HG02571 (cell line): Measurements from ENCODE around the gene CEP85L.

ENCODE experiments used
- ATAC-seq: cut with Tn5 transposase; IDR thresholded peaks from one replicate; pipeline ENCODE4 v1.9.1; 2021; ENCODE audit warnings: mild to moderate bottlenecking, moderate library complexity; ENCODE audit not compliant: unreplicated experiment

Gene CEP85L

GRCh38 chr6:118661831-118662230, 10.4 kb upstream of the CEP85L start:
- no peak for ATAC-seq

GRCh38 chr6:118660218-118660569, 8.8 kb upstream of the CEP85L start:
- ATAC-seq = no peak

- no peak for ATAC-seq
Observed at GRCh38 chr6:118659513-118660217, 8.3 kb upstream of the CEP85L start.

GRCh38 chr6:118656847-118657451, 5.6 kb upstream of the CEP85L start:
- ATAC-seq = no peak

- ATAC-seq = no peak
Observed at GRCh38 chr6:118652051-118652615, 742 bp upstream of the CEP85L start.

GRCh38 chr6:118650582-118651281, 659 bp downstream of the CEP85L start:
- ATAC-seq = peak; percentile 40

- peak; percentile 31 for ATAC-seq
Observed at GRCh38 chr6:118649918-118650581, 1.3 kb downstream of the CEP85L start.

- ATAC-seq = no peak
Observed at GRCh38 chr6:118648866-118649554, 2.4 kb downstream of the CEP85L start.

GRCh38 chr6:118646977-118647376, 4.4 kb downstream of the CEP85L start:
- no peak for ATAC-seq

- ATAC-seq = no peak
Observed at GRCh38 chr6:118645395-118645794, 6.0 kb downstream of the CEP85L start.

GRCh38 chr6:118644007-118644406, 7.4 kb downstream of the CEP85L start:
- no peak for ATAC-seq

- ATAC-seq = no peak
Observed at GRCh38 chr6:118641042-118641441, 10.3 kb downstream of the CEP85L start.

- peak; percentile 77 for ATAC-seq
Observed at GRCh38 chr6:118639054-118639964, 12.1 kb downstream of the CEP85L start.

GRCh38 chr6:118638288-118638687, 13.1 kb downstream of the CEP85L start:
- no peak for ATAC-seq

GRCh38 chr6:118635909-118636735, 15.3 kb downstream of the CEP85L start:
- no peak for ATAC-seq

- no peak for ATAC-seq
Observed at GRCh38 chr6:118632359-118632758, 19.0 kb downstream of the CEP85L start.

GRCh38 chr6:118630923-118631322, 20.5 kb downstream of the CEP85L start:
- ATAC-seq = no peak

- ATAC-seq = no peak
Observed at GRCh38 chr6:118630067-118630466, 21.3 kb downstream of the CEP85L start.

- no peak for ATAC-seq
Observed at GRCh38 chr6:118627724-118628123, 23.7 kb downstream of the CEP85L start.
